ENCODE data around the gene BLNK.
A peak's percentile ranks its signal among the peaks of the same experiment; 100 is the strongest.
"Not testable (repeated sequence)": the region's sequence is repeated elsewhere in the genome, so short reads cannot be mapped to it uniquely, and the experiment has no call there.

The BLNK gene

DNA sequence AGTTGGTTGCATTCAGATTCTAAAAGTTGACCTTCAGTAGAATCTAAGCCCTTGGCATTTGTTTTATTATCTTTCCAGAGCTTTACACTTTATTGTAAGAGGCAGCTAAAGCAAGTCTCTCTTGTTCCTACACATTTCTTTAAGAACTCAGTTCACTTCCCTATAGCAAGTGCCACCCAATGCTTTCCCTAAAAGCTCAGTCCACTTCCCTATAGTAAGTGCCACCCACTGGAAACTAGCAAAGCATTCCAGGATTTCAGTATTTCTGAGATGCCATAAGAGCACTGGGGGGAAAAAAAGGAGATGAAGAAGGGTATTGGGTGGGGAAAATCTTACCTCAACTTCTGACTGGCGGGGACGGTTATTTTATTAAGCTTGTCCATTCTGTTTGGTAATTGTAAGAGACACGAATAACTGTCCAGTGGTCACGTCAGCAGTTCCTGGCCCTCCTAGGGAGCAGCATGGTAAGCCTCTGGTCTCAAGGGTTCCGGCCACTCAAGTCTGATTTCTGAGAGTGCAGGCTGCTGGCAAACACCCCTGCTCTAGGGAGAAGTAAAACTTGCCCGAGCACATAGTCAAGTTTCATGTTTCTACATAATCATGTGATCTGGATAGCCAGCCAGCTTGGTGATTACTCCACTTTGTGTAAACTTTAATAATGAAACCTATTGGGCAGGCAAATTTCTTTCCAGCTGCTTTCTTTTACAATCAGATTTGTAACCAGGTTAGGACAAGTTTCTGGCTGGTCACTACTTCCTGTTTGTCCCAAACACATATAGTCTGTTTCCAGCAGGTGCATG is at the start of gene BLNK:
BLNK (minus strand) TSS at position 554 of the 800 bp plus-strand sequence; CDS start at position 383, 171 bp downstream.
- DNase-seq, result no peak

GRCh38 chr10:96319754-96320474 is 48.5 kb upstream of the BLNK start:
- DNase-seq, result no peak

DNA sequence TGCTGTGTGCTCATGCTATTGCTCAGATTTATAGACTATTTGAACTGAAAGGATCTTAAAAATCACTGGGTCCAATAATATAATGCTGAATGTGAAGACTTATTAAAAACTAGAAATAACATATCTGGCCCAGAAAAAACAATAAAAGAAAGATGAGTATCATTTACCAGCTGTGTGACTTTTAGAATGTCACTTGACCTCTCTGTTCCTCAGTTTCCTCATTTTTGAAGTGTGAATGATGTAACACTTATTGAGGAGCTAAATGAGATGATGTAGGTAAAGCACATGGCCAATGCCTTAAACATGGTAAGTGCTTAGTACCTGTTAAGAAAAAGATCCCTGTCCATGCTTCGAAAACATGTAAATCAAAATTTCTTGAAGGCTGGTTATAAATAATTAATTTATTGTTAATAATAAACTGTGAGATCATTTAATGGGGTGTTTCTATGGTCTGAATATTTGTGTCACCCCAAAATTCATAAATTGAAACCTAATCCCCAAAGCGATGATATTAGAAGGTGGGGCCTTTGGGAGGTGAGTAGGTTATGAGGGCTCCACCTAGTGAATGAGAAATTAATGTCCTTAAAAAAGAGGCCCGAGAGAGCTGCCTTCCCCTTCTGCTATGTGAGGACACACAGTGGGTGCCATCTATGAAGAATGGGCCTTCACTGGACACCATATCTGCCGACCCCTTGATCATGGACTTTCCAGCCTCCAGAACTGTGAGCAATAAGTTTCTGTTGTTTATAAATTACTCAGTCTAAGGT is 45.9 kb upstream of the BLNK start:
- no peak for DNase-seq

DNA sequence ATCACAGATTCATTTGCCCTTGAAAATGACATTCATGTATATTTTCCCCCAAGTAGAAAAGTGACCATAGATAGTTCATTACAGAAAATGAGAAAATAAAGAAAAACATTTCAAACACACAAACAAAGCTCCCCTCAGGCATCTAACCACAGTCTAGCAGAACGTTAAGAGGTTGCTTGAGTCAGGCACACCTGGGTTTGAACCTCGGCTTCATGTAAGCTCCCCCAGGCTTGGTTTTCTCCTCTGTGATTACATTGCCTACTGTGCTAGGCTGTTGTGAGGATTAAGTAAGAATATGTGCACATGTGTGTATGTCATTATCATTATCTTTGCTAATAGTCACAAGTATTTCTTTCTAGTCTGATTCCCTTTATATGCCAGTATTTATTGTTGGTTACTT is 42.0 kb upstream of the BLNK start:
- no peak for DNase-seq

DNA sequence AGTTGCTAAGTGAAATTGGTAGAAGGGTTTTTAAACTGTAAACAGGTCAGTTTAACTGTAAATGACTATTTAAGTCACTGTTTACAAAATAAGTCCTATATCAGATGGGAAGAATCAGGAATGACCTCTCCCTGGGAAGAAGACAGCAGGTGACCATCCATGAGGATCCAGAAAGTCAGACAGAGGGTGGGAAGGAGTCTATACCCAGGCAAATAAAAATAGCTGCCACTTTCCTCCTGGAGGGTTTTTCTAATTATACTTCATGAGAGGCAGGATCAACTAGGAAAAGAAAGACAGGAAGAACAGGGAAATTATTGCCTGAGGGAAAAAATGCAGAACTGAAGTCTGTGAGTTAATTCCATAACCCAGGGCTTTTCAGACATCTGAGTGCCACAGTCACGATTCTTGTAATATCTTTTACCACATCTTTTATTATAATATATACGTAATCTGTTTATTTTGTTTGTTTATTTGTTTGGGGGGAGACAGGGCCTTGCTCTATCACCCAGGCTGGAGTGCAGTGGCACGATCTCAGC is 39.9 kb upstream of the BLNK start:
- DNase-seq, result no peak

- DNase-seq, result no peak
These were observed 38.9 kb upstream of the BLNK start for GRCh38 chr10:96310321-96310669.

DNA sequence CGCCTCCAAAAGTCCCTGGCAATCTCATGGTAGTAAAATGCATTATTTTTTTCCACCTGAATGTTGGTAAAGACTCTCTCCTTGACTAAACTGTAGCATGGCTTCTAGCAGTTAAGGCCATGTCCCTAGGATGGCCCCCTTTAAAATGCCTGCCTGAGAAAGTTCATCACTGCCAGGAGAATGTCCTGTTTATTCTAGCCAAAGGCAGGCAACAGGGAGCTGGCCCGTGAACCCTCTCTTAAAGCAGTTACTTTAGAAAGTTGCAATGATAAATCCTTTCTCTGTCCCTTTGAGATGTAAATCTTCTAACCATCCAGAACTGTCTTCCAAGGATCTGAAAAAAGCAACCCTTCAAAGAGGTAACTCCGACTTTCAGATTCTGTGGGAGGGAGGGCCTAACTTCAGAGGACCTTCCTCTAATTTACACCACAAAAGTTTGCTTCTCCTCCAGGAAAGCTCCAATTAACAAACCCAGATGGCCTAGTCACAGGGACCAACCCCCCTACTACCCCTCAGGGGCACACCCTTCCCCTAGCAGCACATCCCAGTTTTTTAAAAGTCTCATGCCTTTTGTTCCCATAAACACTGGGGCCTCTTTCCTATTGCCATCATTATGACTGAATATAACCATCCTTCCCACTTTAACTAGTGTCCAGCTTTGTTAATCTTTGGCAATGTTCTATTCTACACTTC is 38.4 kb upstream of the BLNK start:
- DNase-seq, result no peak

GRCh38 chr10:96308854-96309253 is 37.5 kb upstream of the BLNK start:
- DNase-seq, result not testable (repeated sequence)

DNA sequence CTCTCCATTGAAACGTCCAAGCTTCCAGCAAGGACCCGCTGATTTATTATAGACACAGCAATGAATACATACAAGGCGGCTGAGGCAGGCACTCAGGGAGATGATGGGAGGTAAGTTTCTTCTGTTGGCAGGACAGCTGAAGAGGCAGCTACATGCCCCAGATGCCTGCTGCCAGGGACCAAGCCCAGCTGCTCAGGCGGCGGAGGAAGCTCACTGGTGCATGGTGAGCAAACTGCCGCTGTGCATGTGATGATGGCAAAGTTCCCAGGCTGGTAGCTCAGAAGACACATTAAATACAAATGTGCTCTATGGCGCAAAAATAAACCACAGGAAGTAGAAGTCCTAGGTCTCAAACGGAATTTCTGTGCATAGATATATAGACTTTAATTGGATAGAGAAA is 35.1 kb upstream of the BLNK start:
- DNase-seq, result peak in 1 of 2 donors; percentile 7

DNA sequence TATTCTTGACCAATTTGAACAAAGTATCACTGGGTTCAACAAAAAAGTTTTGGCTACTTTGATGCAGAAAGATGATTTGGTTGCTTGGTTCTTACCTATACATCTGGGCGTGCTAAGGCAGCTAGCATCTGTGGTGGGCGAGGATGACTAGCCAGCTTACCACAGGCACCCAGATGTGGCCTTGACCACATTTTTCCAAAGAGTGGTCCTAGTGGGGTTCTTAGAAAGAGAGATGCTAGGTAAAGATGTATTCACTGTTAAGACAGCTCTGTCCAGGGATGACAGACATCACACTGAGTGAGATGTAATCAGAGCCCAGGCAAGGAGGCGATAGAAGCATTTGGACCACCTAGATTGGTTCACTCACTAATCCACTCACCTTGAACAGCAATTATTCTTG is 33.6 kb upstream of the BLNK start:
- DNase-seq, result no peak

- no peak for DNase-seq
These were observed 32.9 kb upstream of the BLNK start, which contains the start of gene DNTT for GRCh38 chr10:96304230-96304629. TSS of gene DNTT (plus strand) at chr10:96304434. CDS start at chr10:96304498, 64 bp downstream.

- DNase-seq, result no peak
These were observed 30.2 kb upstream of the BLNK start for GRCh38 chr10:96301616-96302015.

DNA sequence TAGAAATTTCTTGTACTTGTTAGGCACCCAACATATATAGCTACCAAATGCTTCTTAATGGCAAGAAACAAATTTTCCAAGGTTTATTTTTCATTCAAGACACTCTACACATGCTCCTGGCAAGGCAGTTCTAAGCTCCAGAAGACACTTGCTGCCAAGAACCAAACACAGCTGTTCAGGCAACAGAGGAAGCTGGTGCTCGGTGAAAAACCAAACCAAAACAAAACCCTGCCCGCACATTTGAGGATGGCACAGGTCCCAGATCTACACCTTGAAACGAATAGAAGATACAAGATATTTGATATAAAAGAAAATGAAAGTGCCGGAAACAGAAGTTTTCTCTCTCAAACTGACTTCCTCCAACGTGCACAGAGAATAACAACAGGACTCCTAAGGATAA is 28.0 kb upstream of the BLNK start:
- no peak for DNase-seq

DNA sequence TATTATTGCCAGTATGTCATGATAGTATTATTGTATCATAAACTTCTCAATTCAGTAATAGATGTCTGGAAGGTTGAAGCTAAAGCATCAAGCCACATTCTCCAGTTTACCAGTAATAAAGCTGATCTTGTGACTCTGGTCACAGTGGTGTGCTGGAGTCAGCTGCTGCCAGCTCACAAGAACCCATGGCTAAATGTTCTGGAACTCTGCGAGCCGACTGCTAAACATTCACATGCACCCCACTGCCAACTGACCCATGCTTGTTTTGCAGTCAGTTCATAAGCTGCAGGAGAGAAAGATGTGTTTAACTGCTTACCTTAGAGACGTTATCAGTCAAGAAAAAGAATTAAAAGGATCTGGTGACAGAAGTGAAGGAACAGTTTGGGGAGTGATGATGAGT is 27.0 kb upstream of the BLNK start:
- DNase-seq, result no peak

DNA sequence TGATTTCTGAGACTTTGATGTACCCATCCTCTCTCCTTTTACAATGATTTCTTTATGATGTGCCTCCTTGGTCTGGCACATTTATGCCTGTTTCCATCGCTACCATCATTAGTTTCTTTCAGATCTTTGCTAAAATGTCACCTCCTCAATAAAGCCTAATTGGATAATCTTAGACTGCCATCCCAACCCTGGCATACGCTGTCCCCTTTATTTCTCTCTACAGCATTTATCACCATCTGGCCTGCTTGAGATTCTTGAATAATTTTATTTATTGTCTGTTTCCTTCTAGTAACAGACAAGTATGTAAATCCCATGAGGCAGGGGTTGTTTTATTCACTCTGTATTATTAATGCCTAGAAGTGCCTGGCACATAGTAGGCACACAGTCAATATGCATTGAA is 26.1 kb upstream of the BLNK start:
- DNase-seq, result no peak

GRCh38 chr10:96295475-96295874 is 24.1 kb upstream of the BLNK start:
- DNase-seq, result no peak

DNA sequence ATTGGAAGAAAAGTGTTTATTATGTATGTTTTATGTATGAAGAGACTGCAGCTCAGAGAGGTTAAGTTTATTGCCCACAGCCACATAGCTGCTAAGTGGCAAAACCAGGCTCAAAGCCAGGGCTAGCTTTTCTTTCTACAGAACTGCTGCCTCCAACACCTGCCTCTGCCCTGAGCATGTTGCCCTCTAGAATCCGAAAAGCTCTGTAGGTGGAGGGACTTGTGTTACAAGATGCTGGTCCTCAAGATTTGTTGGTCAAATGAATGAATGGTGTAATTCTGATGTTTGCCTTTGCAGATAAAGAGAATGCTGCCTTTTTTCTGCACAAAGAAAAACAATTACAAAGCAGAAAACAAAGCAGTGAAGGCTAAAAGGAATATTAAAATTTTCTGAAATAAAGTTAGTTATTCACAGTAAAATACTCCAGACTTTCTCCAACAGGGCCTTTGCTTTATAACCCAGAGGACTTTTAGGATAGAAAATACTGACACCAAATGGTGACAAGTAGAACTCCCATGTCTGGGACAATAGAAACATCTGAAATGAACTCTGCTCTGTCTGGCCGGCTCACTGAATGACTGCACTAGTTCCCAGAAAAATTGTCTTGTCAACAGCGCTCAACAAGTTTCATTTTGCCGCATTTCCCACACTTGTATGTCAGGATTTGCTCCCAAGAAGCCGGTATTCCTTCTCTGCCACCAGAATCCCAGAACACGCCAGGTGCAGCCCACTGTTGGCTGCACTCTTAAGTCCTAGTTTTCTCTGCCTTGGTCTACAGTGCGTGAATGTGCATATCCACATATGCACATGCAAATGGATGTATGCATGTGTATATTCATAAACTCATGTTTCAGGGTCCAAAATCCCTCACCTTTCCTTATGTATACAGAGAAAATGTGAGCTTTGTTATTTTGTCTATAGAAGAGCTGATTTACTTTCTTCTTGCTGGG is 21.9 kb upstream of the BLNK start:
- no peak for DNase-seq

GRCh38 chr10:96290368-96291133 is 19.2 kb upstream of the BLNK start:
- no peak for DNase-seq

- DNase-seq, result no peak
These were observed 18.0 kb upstream of the BLNK start for GRCh38 chr10:96289218-96289910.

DNA sequence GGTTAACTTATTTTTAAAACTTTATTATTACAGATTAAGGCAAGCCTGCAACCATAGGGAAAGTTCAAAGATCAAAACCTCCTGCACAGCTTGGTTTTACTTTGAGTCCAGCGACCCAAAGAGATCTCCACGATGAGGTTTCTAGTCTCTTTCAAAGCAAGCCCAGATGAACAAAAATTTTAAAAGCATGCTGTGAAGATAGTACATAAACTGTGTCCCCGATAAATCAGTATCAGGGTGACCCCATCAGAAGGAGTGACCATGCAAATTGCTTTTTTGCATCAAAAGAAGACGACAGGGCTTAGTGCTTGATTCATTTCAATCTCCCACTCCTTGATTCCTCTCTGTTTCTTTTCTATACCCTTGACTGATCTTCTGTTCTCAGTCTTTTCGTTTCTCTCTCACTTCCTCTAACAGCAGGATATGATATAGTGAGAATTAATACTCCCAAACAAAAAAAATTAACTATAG is 16.8 kb upstream of the BLNK start:
- DNase-seq, result no peak
